GM21390 (cell line): ENCODE measurements around the gene ALKBH2.

Experiments
- ATAC-seq: cut with Tn5 transposase; IDR thresholded peaks from one replicate; pipeline ENCODE4 v1.9.1; 2021; ENCODE audit not compliant: unreplicated experiment

The ALKBH2 gene

DNA sequence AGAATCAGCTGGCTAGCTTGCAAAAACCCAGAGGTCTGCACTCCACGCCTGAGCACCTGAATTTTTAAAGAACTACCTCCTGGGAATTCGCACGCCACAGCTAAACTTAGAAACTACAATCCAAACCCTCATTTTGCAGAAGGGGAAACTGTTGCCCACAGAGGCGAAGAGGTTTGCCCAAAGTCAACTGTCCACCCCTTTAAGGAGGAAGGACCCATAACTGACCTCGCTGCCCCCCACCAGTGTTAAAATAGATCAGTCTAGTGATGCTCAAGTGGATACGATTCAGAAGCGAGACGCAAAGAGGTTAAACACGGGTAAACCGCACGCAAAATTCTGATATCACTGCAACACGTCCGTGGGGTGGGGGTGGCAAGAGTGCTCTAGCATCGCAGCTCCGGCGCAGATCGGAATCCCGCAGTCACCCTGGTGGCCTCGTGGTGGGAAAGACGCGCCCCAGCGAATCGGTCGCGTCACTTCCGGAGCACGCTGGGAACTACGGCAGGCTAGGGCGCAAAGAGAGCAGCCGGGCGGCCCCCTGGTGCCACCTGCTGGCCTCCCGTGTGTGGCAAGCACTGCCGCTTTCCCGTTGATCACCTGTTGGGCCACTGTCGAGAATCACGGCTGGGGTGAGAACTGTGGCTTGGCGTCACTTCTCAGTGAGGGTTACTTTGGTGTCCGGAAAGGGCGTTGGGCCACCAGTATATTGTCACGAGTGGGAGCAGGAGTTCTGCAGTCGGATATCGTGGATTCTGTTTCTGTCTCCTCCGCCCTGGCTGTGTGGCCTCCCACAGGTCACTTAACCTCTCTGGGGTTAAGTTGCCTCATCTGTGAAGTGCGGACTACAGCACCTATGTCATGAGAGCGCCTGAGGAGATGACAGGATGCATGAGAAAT lies at the start of gene ALKBH2:
Gene ALKBH2, minus strand, starts transcription at position 451 of the 897 bp plus-strand sequence. CDS start 686 bp downstream, outside the sequence.
- ATAC-seq: peak; percentile 54

GRCh38 chr12:109140560-109140959 lies 47.3 kb upstream of the ALKBH2 start:
- ATAC-seq: no peak

- ATAC-seq: no peak
These were observed 46.5 kb upstream of the ALKBH2 start for GRCh38 chr12:109139791-109140190.

DNA sequence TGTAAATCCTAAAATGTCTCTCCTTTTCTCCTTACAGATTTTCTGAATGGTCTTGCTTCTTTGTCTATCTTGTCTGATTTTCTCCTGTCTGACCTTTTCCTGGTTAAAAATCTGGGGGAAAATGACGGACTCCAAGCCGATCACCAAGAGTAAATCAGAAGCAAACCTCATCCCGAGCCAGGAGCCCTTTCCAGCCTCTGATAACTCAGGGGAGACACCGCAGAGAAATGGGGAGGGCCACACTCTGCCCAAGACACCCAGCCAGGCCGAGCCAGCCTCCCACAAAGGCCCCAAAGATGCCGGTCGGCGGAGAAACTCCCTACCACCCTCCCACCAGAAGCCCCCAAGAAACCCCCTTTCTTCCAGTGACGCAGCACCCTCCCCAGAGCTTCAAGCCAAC lies 46.1 kb upstream of the ALKBH2 start:
- no peak for ATAC-seq

- ATAC-seq: no peak
These were observed 43.8 kb upstream of the ALKBH2 start for GRCh38 chr12:109137055-109137454.

DNA sequence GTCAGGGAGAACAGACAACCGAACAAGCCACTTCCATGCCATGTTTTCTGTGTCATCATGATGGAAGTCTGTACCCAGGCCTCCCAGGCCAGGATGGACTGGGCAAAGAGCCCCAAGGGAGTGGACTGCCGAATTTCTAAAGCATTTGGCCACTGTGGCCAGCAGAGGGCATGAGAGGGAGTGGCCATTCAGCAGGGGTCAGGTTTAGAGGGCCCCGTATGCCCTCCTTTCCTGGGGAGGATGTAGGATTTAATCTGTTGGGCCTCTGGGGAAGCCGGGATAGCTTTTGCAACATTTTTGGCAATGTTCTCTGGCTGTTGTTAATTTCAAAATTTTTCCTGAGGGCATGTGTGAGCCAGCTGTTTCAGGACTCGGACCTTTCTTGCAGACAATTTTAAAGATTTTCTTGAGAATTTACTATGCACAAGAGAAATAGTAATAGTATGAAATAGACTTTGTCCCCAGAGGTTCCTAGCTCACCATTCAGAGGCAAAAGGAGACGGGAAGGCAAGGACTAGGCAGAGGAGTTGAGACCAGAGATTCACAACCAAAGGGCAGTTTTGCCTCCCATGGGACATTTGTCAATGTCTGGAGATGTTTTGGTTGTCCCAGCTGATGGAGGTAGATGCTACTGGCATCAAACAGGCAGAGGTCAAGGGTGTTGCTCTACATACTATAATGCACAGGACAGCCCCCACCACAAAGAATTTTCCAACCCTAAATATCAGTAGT lies 41.1 kb upstream of the ALKBH2 start:
- no peak for ATAC-seq

GRCh38 chr12:109131154-109132050 lies 38.1 kb upstream of the ALKBH2 start:
- ATAC-seq: no peak

DNA sequence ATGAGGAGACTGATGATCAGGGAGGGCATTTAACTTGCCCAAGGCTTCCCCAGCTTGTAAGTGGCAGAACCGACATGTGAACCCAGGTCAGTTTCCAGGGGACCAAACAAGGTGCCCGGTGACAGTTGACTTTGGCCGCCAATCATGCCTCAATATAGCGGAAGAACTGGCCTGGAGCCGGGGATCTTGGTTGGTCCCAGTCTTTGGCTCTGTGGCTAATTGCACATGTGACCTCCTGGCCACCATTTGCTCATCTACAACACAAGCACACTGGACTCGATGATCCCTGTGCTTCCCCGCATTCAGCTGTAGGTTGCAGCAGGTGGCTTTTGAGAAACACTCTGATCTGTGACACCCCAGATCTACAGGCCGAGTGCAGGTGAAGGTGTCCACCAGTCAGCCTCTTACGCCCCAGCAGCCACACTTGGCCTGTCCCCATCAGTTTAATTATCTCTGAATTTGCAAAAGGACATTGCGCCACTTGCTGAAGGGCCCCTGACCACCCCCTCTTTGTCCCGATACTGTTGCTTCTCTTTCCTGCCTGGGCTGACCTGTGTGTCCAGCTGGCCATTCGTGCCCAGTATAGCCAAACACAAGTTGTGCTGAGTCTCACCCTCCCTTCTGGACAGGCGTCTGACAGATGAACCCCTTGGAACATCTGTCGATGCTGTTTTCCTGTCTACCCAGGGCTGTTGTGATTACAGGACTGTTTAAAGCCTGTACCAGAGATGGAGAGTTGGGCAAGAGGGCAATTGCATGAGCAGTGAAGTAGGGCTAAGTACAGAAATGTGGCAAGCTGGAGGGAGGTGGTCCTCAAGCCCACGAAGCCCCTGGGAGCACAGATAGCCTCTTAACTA lies 37.3 kb upstream of the ALKBH2 start:
- ATAC-seq: no peak

GRCh38 chr12:109127533-109128242 lies 34.4 kb upstream of the ALKBH2 start:
- ATAC-seq: no peak

GRCh38 chr12:109126784-109127183 lies 33.5 kb upstream of the ALKBH2 start:
- ATAC-seq: no peak

GRCh38 chr12:109125791-109126190 lies 32.5 kb upstream of the ALKBH2 start:
- ATAC-seq: no peak

- no peak for ATAC-seq
These were observed 31.8 kb upstream of the ALKBH2 start for GRCh38 chr12:109124878-109125648.

GRCh38 chr12:109121346-109121880 lies 28.1 kb upstream of the ALKBH2 start:
- no peak for ATAC-seq

GRCh38 chr12:109120557-109120956 lies 27.3 kb upstream of the ALKBH2 start:
- ATAC-seq: no peak

DNA sequence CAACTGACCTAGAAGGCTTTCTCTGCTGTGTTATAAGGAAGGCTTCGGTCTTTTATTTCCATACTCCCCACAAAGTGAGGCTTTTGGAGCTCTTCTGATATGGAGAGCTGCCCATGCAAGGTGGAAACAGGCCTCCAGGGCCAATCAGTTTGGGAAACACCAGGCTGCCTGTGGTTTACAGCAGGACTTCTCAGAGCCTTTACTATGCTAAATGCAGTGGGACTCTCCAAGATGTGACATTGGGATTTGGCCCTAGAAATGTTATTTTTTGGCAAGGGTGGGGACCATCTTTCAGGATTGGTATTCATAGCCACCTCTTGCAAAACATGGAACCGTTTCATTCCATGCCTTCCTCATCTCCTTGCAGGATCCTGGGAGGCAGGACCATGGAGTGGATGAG lies 26.8 kb upstream of the ALKBH2 start:
- no peak for ATAC-seq

GRCh38 chr12:109116611-109116949 lies 23.3 kb upstream of the ALKBH2 start:
- no peak for ATAC-seq

- ATAC-seq: no peak
These were observed 22.7 kb upstream of the ALKBH2 start, which contains the start of gene ACACB for GRCh38 chr12:109115758-109116610. Gene ACACB (plus strand): TSS chr12:109116587. CDS start chr12:109139406, 22,819 bp downstream.

- ATAC-seq: no peak
These were observed 22.1 kb upstream of the ALKBH2 start for GRCh38 chr12:109115404-109115757.
